ENCODE data around the gene STYXL2. TPM values are rescaled to one million over a fixed set of nuclear protein-coding genes. Genes with fewer than 3 reads are reported as not detected.
A peak's percentile ranks its signal among the peaks of the same experiment; 100 is the strongest.

STYXL2 gene
- total and polyA plus RNA-seq, 9 donors = 0.08 to 0.30 (median 0.15) TPM; not detected in 2

DNA sequence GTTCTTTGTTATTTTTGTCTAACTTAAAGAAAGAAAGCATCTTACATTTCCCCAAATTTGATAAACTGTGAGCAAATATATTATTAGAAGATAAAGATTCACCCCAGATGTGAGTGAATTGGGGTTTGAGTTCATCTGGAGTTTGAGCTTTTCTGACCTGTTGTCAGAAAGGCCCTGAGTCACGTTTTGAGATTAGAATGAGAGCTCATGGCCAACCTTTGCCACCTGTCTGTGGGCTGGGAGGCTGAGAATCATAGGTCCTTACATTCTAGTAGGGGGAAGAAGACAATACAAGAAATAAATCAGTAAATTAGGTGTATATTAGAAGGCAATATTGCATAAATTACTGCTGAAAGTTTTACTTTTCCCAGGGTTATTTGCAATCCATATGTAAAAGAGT lies 22.3 kb downstream of the STYXL2 start:
- TF ChIP-seq, protein P1, sequence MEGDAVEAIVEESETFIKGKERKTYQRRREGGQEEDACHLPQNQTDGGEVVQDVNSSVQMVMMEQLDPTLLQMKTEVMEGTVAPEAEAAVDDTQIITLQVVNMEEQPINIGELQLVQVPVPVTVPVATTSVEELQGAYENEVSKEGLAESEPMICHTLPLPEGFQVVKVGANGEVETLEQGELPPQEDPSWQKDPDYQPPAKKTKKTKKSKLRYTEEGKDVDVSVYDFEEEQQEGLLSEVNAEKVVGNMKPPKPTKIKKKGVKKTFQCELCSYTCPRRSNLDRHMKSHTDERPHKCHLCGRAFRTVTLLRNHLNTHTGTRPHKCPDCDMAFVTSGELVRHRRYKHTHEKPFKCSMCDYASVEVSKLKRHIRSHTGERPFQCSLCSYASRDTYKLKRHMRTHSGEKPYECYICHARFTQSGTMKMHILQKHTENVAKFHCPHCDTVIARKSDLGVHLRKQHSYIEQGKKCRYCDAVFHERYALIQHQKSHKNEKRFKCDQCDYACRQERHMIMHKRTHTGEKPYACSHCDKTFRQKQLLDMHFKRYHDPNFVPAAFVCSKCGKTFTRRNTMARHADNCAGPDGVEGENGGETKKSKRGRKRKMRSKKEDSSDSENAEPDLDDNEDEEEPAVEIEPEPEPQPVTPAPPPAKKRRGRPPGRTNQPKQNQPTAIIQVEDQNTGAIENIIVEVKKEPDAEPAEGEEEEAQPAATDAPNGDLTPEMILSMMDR (IDR thresholded peaks at IDR 0.05) = no peak
- TF ChIP-seq EP300 (IDR thresholded peaks at IDR 0.05) (no peak), POLR2A (IDR thresholded peaks at IDR 0.05) (no peak)
- peaks cover 2% of the 10 kb centered on the region for H3K4me1 ChIP-seq (ENCODE audit: insufficient read depth)
- H3K9me3 ChIP-seq = no peaks in the 10 kb centered on the region
- no peaks in the 10 kb centered on the region for H3K27me3 ChIP-seq
- no peaks in the 10 kb centered on the region for H3K36me3 ChIP-seq
- intact Hi-C loops (cut with DNase I) = no loop called here
- H3K27ac ChIP-seq = no peak overlapping the region
- DNase-seq = no peak
- no peak overlapping the region for H3K4me3 ChIP-seq
- 22 to 43% (median 27%) methylated on average over 1 of the region's 1 CpG for WGBS, 3 donors

DNA sequence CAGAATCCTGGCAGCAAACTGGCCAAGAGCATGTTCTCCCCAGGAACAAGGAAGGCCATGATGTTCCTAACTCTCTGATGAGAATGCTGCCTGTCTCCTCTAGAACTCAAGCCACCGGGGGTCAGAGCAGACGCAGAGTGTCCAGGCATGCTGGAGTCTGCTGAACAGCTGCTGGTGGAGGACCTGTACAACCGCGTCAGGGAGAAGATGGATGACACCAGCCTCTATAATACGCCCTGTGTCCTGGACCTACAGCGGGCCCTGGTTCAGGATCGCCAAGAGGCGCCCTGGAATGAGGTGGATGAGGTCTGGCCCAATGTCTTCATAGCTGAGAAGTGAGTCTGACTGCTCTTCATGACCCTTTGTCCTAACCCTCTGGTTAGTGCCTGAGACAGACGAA lies 23.4 kb downstream of the STYXL2 start:
- intact Hi-C loops (cut with DNase I) = no loop called here
- no peak for DNase-seq
- Histone ChIP-seq H3K4me3 (no peak overlapping the region), H3K36me3 (no peaks in the 10 kb centered on the region), H3K4me1 (ENCODE audit: insufficient read depth) (peaks cover 4% of the 10 kb centered on the region), H3K27me3 (no peaks in the 10 kb centered on the region), H3K27ac (no peak overlapping the region), H3K9me3 (no peaks in the 10 kb centered on the region)
- WGBS, 3 donors = 94 to 96% (median 96%) methylated on average over 9 of the region's 9 CpGs
- TF ChIP-seq, protein P1 (IDR thresholded peaks at IDR 0.05) = no peak
- TF ChIP-seq POLR2A (IDR thresholded peaks at IDR 0.05) (no peak), EP300 (IDR thresholded peaks at IDR 0.05) (no peak)

DNA sequence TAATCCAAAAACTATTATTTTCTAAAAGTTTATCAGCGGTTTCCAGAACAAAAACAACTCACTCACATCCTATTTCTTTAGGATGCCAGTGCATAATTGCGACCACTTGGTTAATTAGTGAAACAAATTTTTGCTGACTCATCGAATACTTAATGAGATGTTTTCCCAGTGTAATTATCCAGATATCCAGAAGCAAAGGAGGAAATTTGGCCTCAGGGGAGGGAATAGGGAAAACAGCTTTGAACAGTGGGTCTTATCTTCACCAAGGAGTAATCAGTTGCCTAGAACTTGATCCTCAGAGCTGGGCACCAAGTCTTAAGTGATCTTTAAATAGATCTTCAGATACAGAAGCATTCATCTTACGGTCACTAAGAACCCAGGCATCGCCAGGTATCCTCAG lies 24.3 kb downstream of the STYXL2 start:
- WGBS, 3 donors = 62 to 80% (median 70%) methylated on average over 5 of the region's 5 CpGs
- H3K36me3 ChIP-seq = no peaks in the 10 kb centered on the region
- TF ChIP-seq, protein P1 (IDR thresholded peaks at IDR 0.05) = no peak
- no peak for TF ChIP-seq POLR2A (IDR thresholded peaks at IDR 0.05)
- no peak for TF ChIP-seq EP300 (IDR thresholded peaks at IDR 0.05)
- no peak for DNase-seq
- H3K27ac ChIP-seq = no peak overlapping the region
- H3K4me1 ChIP-seq (ENCODE audit: insufficient read depth) = peaks cover 4% of the 10 kb centered on the region
- H3K4me3 ChIP-seq = no peak overlapping the region
- intact Hi-C loops (cut with DNase I) = no loop called here
- H3K9me3 ChIP-seq = no peaks in the 10 kb centered on the region
- H3K27me3 ChIP-seq = no peaks in the 10 kb centered on the region

DNA sequence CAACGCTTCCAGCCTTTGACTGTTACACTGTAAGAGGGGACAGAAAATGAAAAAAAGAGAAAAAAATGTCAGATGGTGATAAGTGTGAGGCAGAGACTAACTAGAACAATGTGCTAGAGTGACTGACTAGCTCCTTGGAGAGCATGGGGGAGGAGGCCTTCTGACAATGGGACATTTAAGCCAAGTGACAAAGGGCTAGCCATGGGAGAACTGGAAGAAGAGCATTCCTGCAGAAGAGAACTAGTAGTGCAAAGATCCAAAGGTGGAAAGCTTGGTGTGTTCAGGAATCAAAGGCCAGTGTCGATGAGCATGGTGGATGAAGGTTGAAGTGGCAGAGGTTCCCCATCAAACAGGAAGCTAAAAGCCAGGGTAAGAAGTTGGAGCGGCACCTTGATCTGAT lies 25.8 kb downstream of the STYXL2 start:
- Histone ChIP-seq H3K4me1 (ENCODE audit: insufficient read depth) (peaks cover 4% of the 10 kb centered on the region), H3K27me3 (no peaks in the 10 kb centered on the region), H3K27ac (no peak overlapping the region), H3K4me3 (no peak overlapping the region), H3K9me3 (no peaks in the 10 kb centered on the region), H3K36me3 (no peaks in the 10 kb centered on the region)
- no peak for TF ChIP-seq POLR2A (IDR thresholded peaks at IDR 0.05)
- TF ChIP-seq EP300 (IDR thresholded peaks at IDR 0.05) = no peak
- 90 to 95% (median 94%) methylated on average over 3 of the region's 3 CpGs for WGBS, 3 donors
- no peak for DNase-seq
- intact Hi-C loops (cut with DNase I) = no loop called here

DNA sequence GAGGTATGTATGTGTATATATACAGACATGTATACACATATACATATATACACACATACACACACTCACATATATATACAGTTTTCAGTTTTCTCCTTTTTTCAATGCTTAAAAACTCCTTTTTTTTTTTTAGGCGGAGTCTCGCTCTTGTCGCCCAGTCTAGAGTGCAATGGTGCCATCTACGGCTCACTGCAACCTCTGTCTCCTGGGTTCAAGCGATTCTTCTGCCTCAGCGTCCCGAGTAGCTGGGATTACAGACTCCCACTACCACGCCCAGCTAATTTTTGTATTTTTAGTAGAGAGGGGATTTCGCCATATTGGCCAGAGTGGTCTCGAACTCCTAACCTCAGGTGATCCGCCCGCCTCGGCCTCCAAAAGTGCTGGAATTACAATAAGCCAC lies 27.0 kb downstream of the STYXL2 start:
- Histone ChIP-seq H3K27ac (no peak overlapping the region), H3K9me3 (no peaks in the 10 kb centered on the region), H3K4me3 (peak overlapping the region; percentile 17), H3K4me1 (ENCODE audit: insufficient read depth) (peaks cover 4% of the 10 kb centered on the region), H3K27me3 (no peaks in the 10 kb centered on the region), H3K36me3 (no peaks in the 10 kb centered on the region)
- WGBS, 3 donors = 48 to 56% (median 55%) methylated on average over 13 of the region's 13 CpGs
- no peak for DNase-seq
- TF ChIP-seq POLR2A (IDR thresholded peaks at IDR 0.05) (no peak), EP300 (IDR thresholded peaks at IDR 0.05) (no peak)
- TF ChIP-seq, protein P1 (IDR thresholded peaks at IDR 0.05) = no peak
- intact Hi-C loops (cut with DNase I) = no loop called here
